Naive B cell (primary cell): ENCODE data around the gene CGNL1. TPM values are rescaled to one million over a fixed set of nuclear protein-coding genes. Genes with fewer than 3 reads are reported as not detected.

Experiments
- ATAC-seq, 2 donors: fragments of 150-1000 bp; cut with Tn5 transposase; 2 replicates each; pipeline ENCODE4 v1.10.0; 2021; ENCODE audit warnings: low read depth in 2 of 2, mild to moderate bottlenecking in 2 of 2, moderate library complexity in 2 of 2
- DNase-seq: peaks from one replicate; pipeline ENCODE4 v3.0.0; 2022
- H3K27ac Mint-ChIP-seq, 6 donors: one replicate each; pipeline ENCODE4 v1.8.0; 2020 to 2022; ENCODE audit warnings: mild to moderate bottlenecking in 6 of 6, mixed read lengths in 6 of 6, moderate library complexity in 5 of 6, inconsistent platforms in 2 of 6
- H3K27me3 Mint-ChIP-seq, 3 donors: one replicate each; pipeline ENCODE4 v1.8.0; 2021 to 2022; ENCODE audit warnings: mixed read lengths in 3 of 3, mild to moderate bottlenecking in 1 of 3
- H3K36me3 Mint-ChIP-seq, 2 donors: one replicate each; pipeline ENCODE4 v1.8.0; 2020 to 2022; ENCODE audit warnings: mixed read lengths in 2 of 2, inconsistent platforms in 1 of 2, mild to moderate bottlenecking in 1 of 2
- H3K4me1 Mint-ChIP-seq, 3 donors: one replicate each; pipeline ENCODE4 v1.8.0; 2020 to 2022; ENCODE audit warnings: mixed read lengths in 3 of 3, inconsistent platforms in 1 of 3, mild to moderate bottlenecking in 1 of 3, moderate library complexity in 1 of 3
- H3K4me3 Mint-ChIP-seq, 8 donors: one replicate each; pipeline ENCODE4 v1.8.0; 2020 to 2022; ENCODE audit warnings: mild to moderate bottlenecking in 8 of 8, mixed read lengths in 8 of 8, moderate library complexity in 8 of 8, inconsistent platforms in 2 of 8
- H3K9me3 Mint-ChIP-seq, 7 donors: one replicate each; pipeline ENCODE4 v1.8.0; 2020 to 2022; ENCODE audit warnings: mixed read lengths in 7 of 7, mild to moderate bottlenecking in 5 of 7, inconsistent platforms in 2 of 7, moderate library complexity in 1 of 7
- polyA plus RNA-seq, 6 donors: library from polyadenylated mRNA; unstranded; fragments of 300-500 nt; fragmentation: Illumina TruSeq; gene quantifications; one replicate each; pipeline ENCODE4 v1.2.3, GENCODE V29; 2021; ENCODE audit warnings: low read depth in 6 of 6

The CGNL1 gene
- polyA plus RNA-seq, 6 donors from 2014 or later, result 0.09 TPM; not detected in 4

DNA sequence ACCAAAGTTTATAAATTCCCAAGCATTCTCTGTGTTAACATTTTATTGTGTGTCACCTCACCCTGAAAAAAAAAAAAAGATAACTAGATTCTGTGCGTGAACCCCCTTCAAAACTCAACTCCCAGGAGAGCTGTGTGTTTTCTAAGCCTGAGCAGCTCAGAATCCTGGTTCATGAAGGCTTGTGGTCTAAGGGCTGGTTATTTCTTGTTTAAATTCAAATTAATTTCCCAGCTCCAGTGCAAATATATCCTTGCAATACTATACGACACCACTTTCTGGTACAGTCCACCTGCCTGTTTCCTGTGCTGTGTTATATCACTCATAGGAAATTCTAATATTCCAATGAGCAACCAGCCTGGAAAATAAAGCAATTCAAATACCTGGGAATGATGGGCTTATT is 192.0 kb downstream of the CGNL1 start:
- ATAC-seq, result no peak
- Mint-ChIP-seq H3K36me3 (peaks cover 0 to 7% of the 10 kb centered on the region in 2 donors), H3K4me3 (peak overlapping the region in 4 of 8 donors; percentile 4 to 49 (median 23)), H3K27me3 (peaks cover 0 to 7% (median 0%) of the 10 kb centered on the region in 3 donors), H3K27ac (peak overlapping the region in 3 of 6 donors; percentile 45 to 66 (median 66)), H3K9me3 (peaks cover 0 to 3% (median 0%) of the 10 kb centered on the region in 7 donors), H3K4me1 (peaks cover 28 to 59% (median 43%) of the 10 kb centered on the region in 3 donors)
- DNase-seq, result no peak

DNA sequence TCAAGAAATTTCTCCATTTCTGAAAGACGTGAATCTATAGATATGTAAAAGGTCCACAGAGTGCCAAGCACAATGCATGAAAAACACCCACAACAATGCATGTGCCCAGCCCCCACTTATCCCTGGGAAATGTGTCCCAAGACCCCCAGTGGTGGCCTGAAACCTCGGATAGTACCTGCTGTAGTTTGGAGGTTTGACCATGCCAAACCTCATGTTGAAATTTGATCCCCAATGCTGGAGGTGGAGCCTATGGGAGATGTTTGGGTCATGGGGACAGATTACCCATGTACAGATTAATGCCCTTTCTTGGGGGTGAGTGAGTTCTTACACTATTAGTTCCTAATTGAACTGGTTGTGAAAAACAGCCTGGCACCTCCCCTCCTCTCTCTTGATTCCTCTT is 194.0 kb downstream of the CGNL1 start:
- peak in 1 of 2 donors; percentile 46 for ATAC-seq
- DNase-seq, result no peak
- Mint-ChIP-seq H3K4me3 (peak overlapping the region in 2 of 8 donors; percentile 12 to 62), H3K27ac (peak overlapping the region in 1 of 6 donors; percentile 77), H3K9me3 (peaks cover 0 to 3% (median 0%) of the 10 kb centered on the region in 7 donors), H3K36me3 (peaks cover 0 to 7% of the 10 kb centered on the region in 2 donors), H3K4me1 (peaks cover 24 to 48% (median 34%) of the 10 kb centered on the region in 3 donors), H3K27me3 (peaks cover 0 to 7% (median 0%) of the 10 kb centered on the region in 3 donors)

DNA sequence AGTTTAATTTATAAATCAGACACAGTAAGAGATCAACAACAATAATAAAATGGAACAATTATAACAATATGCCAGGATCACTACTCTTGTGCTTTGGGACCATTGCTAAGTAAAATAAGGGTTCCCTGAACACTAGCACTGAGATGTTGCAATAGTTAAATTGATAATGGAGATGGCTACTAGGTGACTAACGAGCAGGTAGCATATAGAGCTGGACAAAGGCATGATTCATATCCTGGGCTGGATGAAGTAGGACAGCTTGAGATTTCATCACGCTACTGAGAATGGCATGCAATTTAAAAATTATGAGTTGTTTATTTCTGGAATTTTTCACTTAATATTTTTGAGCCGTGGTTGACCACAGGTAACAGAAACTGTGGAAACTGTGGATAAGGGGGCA is 194.7 kb downstream of the CGNL1 start:
- peaks cover 0 to 3% (median 0%) of the 10 kb centered on the region in 7 donors for H3K9me3 Mint-ChIP-seq
- peaks cover 0 to 11% of the 10 kb centered on the region in 2 donors for H3K36me3 Mint-ChIP-seq
- ATAC-seq (no peak), DNase-seq (no peak)
- H3K4me1 Mint-ChIP-seq, result peaks cover 19 to 42% (median 29%) of the 10 kb centered on the region in 3 donors
- peak overlapping the region in 2 of 6 donors; percentile 77 to 81 for H3K27ac Mint-ChIP-seq
- no peak overlapping the region for H3K4me3 Mint-ChIP-seq
- peaks cover 0 to 11% (median 0%) of the 10 kb centered on the region in 3 donors for H3K27me3 Mint-ChIP-seq

DNA sequence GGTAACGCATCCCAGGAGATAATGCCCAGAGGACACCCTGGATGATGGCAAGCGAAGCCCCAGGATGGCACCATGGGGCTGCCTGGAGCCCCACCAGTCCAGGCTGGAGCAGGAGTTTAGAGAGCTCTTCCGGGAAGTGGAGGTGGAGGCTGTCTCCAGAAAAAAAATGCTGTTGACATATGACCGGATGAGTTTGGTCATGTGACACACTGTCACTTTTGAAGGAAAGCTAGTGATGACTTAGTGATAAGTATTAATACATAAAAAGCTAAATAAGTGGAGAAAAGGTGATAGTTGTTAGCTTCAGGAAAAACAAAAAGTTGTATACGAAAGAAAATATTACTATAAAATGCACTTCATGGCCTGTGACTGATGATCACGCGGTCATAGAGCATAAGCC is 195.4 kb downstream of the CGNL1 start:
- H3K4me3 Mint-ChIP-seq, result no peak overlapping the region
- H3K4me1 Mint-ChIP-seq, result peaks cover 15 to 38% (median 29%) of the 10 kb centered on the region in 3 donors
- peaks cover 0 to 16% (median 0%) of the 10 kb centered on the region in 3 donors for H3K27me3 Mint-ChIP-seq
- H3K9me3 Mint-ChIP-seq, result peaks cover 0 to 3% (median 0%) of the 10 kb centered on the region in 7 donors
- H3K27ac Mint-ChIP-seq, result peak overlapping the region in 1 of 6 donors; percentile 51
- DNase-seq (no peak), ATAC-seq (no peak)
- H3K36me3 Mint-ChIP-seq, result peaks cover 0 to 14% of the 10 kb centered on the region in 2 donors

DNA sequence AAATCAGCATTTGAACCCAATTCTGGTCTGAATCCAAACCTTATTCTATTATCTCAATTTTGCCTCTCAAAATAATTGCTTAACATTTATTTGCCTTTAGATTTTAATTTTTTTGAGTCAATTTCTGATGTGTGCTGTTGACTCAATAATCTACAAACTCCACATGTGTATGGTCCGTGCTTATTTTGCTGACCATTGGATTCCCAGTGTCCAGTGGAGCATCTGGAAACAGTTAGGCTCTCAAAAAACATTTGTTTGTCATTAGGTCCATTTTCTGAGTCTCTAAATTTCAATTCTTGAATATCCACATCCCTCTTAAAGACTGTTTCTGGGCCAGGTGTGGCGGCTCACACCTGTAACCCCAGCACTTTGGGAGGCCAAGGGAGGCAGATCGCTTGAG is 196.2 kb downstream of the CGNL1 start:
- H3K9me3 Mint-ChIP-seq, result peaks cover 0 to 3% (median 0%) of the 10 kb centered on the region in 7 donors

DNA sequence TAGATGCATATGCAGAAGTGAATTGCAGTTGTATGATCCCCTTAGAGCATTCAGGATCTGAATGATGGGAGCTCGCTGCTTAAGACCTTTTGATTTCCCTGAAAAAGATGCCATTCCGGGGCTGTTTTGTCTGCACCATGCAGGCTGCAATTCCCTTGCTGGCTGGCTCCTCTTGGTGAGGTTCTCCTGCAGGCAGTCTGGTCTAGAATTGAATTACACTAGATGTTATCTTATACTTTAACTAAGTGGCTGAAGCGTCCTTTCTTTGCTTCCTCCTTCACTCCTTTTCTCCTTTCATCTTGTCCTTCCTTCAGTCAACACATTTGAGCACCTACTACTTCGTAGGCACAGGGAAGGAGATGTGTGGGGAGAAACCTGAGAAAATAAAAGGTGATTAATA is 196.8 kb downstream of the CGNL1 start:
- H3K9me3 Mint-ChIP-seq, result peaks cover 0 to 3% (median 0%) of the 10 kb centered on the region in 7 donors
- H3K36me3 Mint-ChIP-seq, result peaks cover 0 to 14% of the 10 kb centered on the region in 2 donors
- peaks cover 12 to 25% (median 24%) of the 10 kb centered on the region in 3 donors for H3K4me1 Mint-ChIP-seq
- ATAC-seq, result no peak
- no peak for DNase-seq
- H3K4me3 Mint-ChIP-seq, result peak overlapping the region in 1 of 8 donors; percentile 4
- H3K27me3 Mint-ChIP-seq, result peaks cover 0 to 22% (median 5%) of the 10 kb centered on the region in 3 donors
- H3K27ac Mint-ChIP-seq, result peak overlapping the region in 1 of 6 donors; percentile 29

More for the DNA sequence above, 196.2 kb downstream of the CGNL1 start:
- peaks cover 0 to 16% (median 2%) of the 10 kb centered on the region in 3 donors for H3K27me3 Mint-ChIP-seq
- no peak for DNase-seq
- peak overlapping the region in 1 of 6 donors; percentile 27 for H3K27ac Mint-ChIP-seq
- no peak overlapping the region for H3K4me3 Mint-ChIP-seq
- peaks cover 15 to 30% (median 29%) of the 10 kb centered on the region in 3 donors for H3K4me1 Mint-ChIP-seq
- peaks cover 0 to 14% of the 10 kb centered on the region in 2 donors for H3K36me3 Mint-ChIP-seq
- ATAC-seq, result no peak

DNA sequence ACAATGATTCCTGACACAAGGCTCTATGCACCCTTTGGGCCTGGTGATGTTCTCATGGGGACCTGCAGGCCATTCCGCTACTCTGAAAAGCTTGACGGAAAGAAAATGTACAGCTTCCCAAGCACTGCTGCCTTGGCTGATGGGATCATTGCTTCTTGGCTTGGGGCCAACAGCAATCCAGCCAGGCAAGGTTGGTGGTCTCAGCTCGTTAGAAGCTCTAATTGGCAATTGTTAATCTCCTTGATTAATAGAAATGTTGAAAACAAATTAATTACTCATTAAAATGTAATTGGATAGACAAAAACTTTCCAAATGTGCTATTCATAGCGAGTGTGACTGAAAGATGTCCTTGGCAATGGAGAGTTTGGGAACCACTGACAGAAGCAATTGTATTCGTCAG is 199.1 kb downstream of the CGNL1 start:
- peaks cover 0 to 3% (median 0%) of the 10 kb centered on the region in 7 donors for H3K9me3 Mint-ChIP-seq
- ATAC-seq (no peak), DNase-seq (no peak)
- H3K4me3 Mint-ChIP-seq, result no peak overlapping the region
- H3K27me3 Mint-ChIP-seq, result peaks cover 4 to 37% (median 27%) of the 10 kb centered on the region in 3 donors
- H3K36me3 Mint-ChIP-seq, result peaks cover 0 to 13% of the 10 kb centered on the region in 2 donors
- H3K27ac Mint-ChIP-seq, result no peak overlapping the region
- H3K4me1 Mint-ChIP-seq, result peaks cover 9 to 16% (median 11%) of the 10 kb centered on the region in 3 donors

DNA sequence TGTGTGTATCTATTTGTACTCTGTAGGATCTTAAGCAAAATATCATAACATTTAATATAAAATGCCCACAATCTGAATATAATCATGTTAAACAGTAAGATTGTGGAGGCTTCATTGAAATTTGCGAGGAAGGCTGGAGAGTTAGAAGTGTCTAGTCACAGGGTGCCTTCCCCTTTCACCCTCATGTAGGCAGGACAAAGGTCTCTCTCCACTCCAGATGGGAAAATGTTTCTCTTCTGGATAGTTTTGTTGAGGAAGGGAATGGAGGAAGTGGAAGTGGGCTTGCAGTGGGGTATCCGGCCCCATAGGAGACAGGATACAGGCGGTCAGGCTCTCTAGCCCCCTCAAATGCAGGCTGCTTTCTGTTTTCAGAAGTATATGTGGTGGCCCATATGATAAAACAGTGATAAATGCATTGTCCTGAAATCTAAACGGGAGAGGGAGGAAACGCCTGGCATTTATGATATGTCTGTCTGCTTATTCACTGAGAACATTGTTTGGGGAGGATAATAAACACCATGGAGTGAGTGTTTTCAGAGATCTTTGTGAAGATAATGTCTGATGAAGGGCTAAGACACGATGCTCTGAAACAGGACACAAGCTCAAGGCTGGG is 202.1 kb downstream of the CGNL1 start:
- Mint-ChIP-seq H3K4me3 (no peak overlapping the region), H3K36me3 (peaks cover 8 to 31% of the 10 kb centered on the region in 2 donors), H3K27me3 (peaks cover 4 to 53% (median 49%) of the 10 kb centered on the region in 3 donors), H3K4me1 (peaks cover 6 to 11% (median 11%) of the 10 kb centered on the region in 3 donors), H3K27ac (peak overlapping the region in 2 of 6 donors; percentile 34 to 50), H3K9me3 (peaks cover 5 to 11% (median 7%) of the 10 kb centered on the region in 7 donors)
- ATAC-seq, result no peak
- DNase-seq, result no peak

DNA sequence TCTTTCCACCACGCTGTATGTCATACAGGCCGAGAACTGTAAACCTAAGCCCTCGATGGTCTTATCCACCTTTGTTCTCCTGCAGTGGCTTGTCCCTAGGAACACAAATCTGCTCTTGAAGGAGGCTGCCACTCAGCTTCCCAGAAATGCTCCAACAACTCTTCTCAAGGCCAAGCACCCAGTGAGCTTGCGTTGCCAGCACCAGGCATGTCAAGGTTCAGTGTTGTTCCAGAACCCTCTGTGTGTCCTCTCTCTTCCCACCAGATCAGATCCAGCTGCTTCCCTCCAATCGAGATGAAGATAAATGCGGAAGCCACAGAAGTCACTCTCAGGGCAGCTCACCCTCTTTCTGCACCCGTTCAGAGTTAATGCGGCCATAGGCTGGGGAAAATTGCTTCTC is 204.1 kb downstream of the CGNL1 start:
- Mint-ChIP-seq H3K4me3 (no peak overlapping the region), H3K27ac (peak overlapping the region in 2 of 6 donors; percentile 59 to 86), H3K36me3 (peaks cover 11 to 37% of the 10 kb centered on the region in 2 donors), H3K9me3 (peaks cover 6 to 13% (median 10%) of the 10 kb centered on the region in 7 donors), H3K4me1 (peaks cover 15 to 17% (median 15%) of the 10 kb centered on the region in 3 donors), H3K27me3 (peaks cover 4 to 53% (median 49%) of the 10 kb centered on the region in 3 donors)
- ATAC-seq (no peak), DNase-seq (no peak)

DNA sequence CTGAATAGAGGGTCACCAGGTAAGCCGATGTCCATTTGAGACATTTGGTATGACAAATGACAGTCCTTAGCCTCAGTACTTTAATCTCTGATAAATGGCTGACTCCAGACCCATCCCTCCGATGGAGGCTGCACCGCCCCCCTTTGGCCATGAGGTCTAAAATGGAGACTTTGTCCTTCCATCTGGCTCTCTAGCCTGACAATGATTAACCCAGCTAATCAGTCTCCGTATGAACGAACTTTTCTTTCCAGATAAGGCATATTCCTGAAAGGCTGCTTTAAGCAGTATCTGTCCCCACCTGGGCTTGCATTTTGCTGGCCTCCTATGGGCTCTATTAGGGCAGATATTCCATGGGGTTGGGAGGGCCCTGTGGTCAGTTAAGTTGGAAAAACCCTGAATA is 204.6 kb downstream of the CGNL1 start:
- Mint-ChIP-seq H3K4me3 (no peak overlapping the region), H3K27me3 (peaks cover 4 to 50% (median 49%) of the 10 kb centered on the region in 3 donors), H3K9me3 (peaks cover 6 to 13% (median 10%) of the 10 kb centered on the region in 7 donors), H3K4me1 (peaks cover 16 to 22% (median 20%) of the 10 kb centered on the region in 3 donors), H3K36me3 (peaks cover 11 to 34% of the 10 kb centered on the region in 2 donors), H3K27ac (peak overlapping the region in 1 of 6 donors; percentile 86)
- ATAC-seq, result no peak
- no peak for DNase-seq

DNA sequence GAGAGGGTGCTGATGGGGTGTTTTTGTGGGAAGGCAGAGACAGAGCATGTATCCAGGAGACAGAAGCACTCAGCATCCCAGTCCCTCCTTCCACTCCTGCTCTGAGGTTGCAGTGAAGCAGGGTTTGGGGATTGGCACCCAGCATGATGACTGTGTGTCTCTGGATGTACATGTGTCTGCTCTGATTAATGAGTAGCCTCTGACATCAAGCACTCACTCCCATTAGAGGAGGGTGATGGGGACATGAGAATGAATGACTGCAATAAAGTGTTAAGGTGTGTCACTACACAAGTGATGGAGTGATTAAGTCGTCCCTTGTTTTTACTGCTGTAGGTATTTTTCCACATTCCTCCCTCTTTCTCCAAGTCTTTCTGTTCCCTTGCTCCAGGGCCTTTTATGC is 205.8 kb downstream of the CGNL1 start:
- Mint-ChIP-seq H3K9me3 (peaks cover 6 to 16% (median 10%) of the 10 kb centered on the region in 7 donors), H3K27me3 (peaks cover 4 to 49% (median 44%) of the 10 kb centered on the region in 3 donors), H3K27ac (peak overlapping the region in 3 of 6 donors; percentile 35 to 62 (median 49)), H3K36me3 (peaks cover 11 to 29% of the 10 kb centered on the region in 2 donors), H3K4me1 (peaks cover 24 to 34% (median 31%) of the 10 kb centered on the region in 3 donors), H3K4me3 (no peak overlapping the region)
- ATAC-seq (no peak), DNase-seq (no peak)

DNA sequence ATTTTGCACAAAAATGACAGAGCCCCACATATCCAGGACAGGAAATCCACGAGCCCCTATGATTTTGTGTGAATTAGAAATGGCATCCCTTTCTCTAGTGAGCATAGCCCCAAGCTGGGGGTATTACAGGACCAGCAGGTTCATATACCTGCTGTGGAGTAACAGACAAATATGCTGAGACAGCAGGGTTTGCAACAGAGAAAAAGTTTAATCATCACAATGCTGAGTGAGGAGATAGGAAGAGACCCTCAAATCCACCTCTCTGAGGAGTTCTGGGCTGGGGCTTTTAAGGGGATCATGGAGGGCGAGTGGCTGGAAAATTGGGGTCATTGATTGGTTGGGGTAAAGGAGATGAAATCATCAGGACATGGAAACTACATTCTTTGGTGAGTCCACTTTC is 207.0 kb downstream of the CGNL1 start:
- ATAC-seq, result no peak
- Mint-ChIP-seq H3K4me1 (peaks cover 35 to 46% (median 42%) of the 10 kb centered on the region in 3 donors), H3K4me3 (peak overlapping the region in 1 of 8 donors; percentile 23), H3K27me3 (peaks cover 4 to 42% (median 36%) of the 10 kb centered on the region in 3 donors), H3K9me3 (peaks cover 10 to 16% (median 11%) of the 10 kb centered on the region in 7 donors), H3K27ac (peak overlapping the region; percentile 24 to 91 (median 42)), H3K36me3 (peaks cover 11 to 40% of the 10 kb centered on the region in 2 donors)
- no peak for DNase-seq

DNA sequence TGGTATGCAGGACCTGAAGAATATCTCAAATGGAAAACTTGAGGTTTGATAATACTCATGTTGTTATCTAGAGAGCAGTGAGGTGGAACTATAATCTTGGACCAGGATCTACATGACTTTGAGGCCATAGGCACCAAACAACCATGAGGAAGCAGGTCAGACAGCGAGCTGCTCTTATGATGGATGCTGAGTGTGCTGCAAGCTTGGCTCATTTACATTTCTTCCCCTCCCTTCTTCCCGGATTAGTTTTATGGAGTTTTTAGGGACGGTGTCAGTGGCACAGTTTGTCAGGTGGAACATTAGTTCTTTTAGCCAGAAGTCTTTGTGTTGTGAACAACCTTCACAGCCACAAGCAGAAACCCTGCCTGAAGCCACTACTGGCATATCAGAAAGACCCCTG is 207.4 kb downstream of the CGNL1 start:
- no peak overlapping the region for H3K4me3 Mint-ChIP-seq
- peak overlapping the region in 5 of 6 donors; percentile 24 to 100 (median 43) for H3K27ac Mint-ChIP-seq
- peaks cover 4 to 38% (median 32%) of the 10 kb centered on the region in 3 donors for H3K27me3 Mint-ChIP-seq

More for the DNA sequence above, 207.4 kb downstream of the CGNL1 start:
- Mint-ChIP-seq H3K9me3 (peaks cover 10 to 19% (median 11%) of the 10 kb centered on the region in 7 donors), H3K36me3 (peaks cover 11 to 44% of the 10 kb centered on the region in 2 donors), H3K4me1 (peaks cover 35 to 49% (median 42%) of the 10 kb centered on the region in 3 donors)
- DNase-seq, result no peak
- no peak for ATAC-seq
